SU-DHL-6 (cell line): ENCODE measurements around the gene PTPRJ.
"Not testable (repeated sequence)": the region's sequence is repeated elsewhere in the genome, so short reads cannot be mapped to it uniquely, and the experiment has no call there.

ENCODE experiments used
- H2AFZ ChIP-seq: fragments of 200-600 bp; sonication (generic); 2 replicates; pipeline ENCODE4 v1.6.1; 2014; ENCODE audit warnings: low read depth, mild to moderate bottlenecking, moderate library complexity, mixed read lengths, antibody characterized with exemption, low read length; ENCODE audit not compliant: severe bottlenecking
- H3F3A ChIP-seq: fragments of 200-600 bp; shearing (Covaris generic); 2 replicates; pipeline ENCODE4 v1.6.0; 2016; ENCODE audit warnings: antibody characterized with exemption, mild to moderate bottlenecking; ENCODE audit not compliant: insufficient read depth
- H3K27ac ChIP-seq: fragments of 200-600 bp; sonication (generic); 2 replicates; pipeline ENCODE4 v1.5.1; 2016; ENCODE audit warnings: low read depth, mild to moderate bottlenecking, low read length, moderate library complexity, mixed read lengths
- H3K27me3 ChIP-seq: fragments of 200-600 bp; sonication (generic), shearing (Covaris generic); 2 replicates; pipeline ENCODE4 v1.6.0; 2014; ENCODE audit warnings: mild to moderate bottlenecking, low read length
- H3K36me3 ChIP-seq: fragments of 200-600 bp; sonication (generic); 2 replicates; pipeline ENCODE4 v1.6.1; 2014; ENCODE audit warnings: mild to moderate bottlenecking, low read length, mixed read lengths
- H3K4me2 ChIP-seq: fragments of 300-600, 200-600 bp; shearing (Covaris generic), sonication (generic); 2 replicates; pipeline ENCODE4 v1.6.0; 2014; ENCODE audit warnings: low read length, low read depth, mild to moderate bottlenecking; ENCODE audit not compliant: poor library complexity, severe bottlenecking
- H3K4me3 ChIP-seq: fragments of 200-600 bp; sonication (generic); 2 replicates; pipeline ENCODE4 v1.5.1; 2014; ENCODE audit warnings: antibody characterized with exemption, low read length, mild to moderate bottlenecking, mixed read lengths; ENCODE audit not compliant: insufficient read depth, poor library complexity, severe bottlenecking
- H3K79me2 ChIP-seq: fragments of 200-600 bp; sonication (generic); 2 replicates; pipeline ENCODE4 v1.6.1; 2014; ENCODE audit warnings: mild to moderate bottlenecking, low read length, moderate library complexity; ENCODE audit not compliant: insufficient read depth
- H3K9ac ChIP-seq: fragments of 200-600 bp; sonication (generic); 2 replicates; pipeline ENCODE4 v1.7.0; 2014; ENCODE audit warnings: mild to moderate bottlenecking, low read length
- H3K9me2 ChIP-seq: fragments of 200-600 bp; sonication (generic); replicated peaks from 2 replicates; pipeline ENCODE4 v1.6.1; 2014; ENCODE audit warnings: low read length; ENCODE audit not compliant: insufficient read depth
- H3K9me3 ChIP-seq: fragments of 200-600 bp; sonication (generic); 2 replicates; pipeline ENCODE4 v1.6.1; 2014; ENCODE audit warnings: low read length, mixed read lengths; ENCODE audit not compliant: insufficient read depth
- H4K20me1 ChIP-seq: fragments of 200-600 bp; sonication (generic); 2 replicates; pipeline ENCODE4 v1.6.1; 2014; ENCODE audit warnings: low read depth, mild to moderate bottlenecking, antibody characterized with exemption, low read length, moderate library complexity, mixed read lengths
- CTCF ChIP-seq: fragments of 200-600 bp; sonication (generic); IDR thresholded peaks from one replicate; pipeline ENCODE4 v1.5.1; 2017; ENCODE audit warnings: antibody characterized with exemption, mild to moderate bottlenecking, low read length, moderate library complexity; ENCODE audit not compliant: insufficient read depth, poor library complexity, severe bottlenecking
- EZH2phosphoT487 ChIP-seq: fragments of 200-600 bp; sonication (generic), shearing (Covaris generic); conservative IDR thresholded peaks from 2 replicates; pipeline ENCODE4 v1.6.1; 2018; ENCODE audit warnings: mild to moderate bottlenecking, antibody characterized with exemption, low read length, moderate library complexity, mixed read lengths

PTPRJ gene

GRCh38 chr11:48018528-48019216 lies 38.3 kb downstream of the PTPRJ start:
- no peaks in the 10 kb centered on the region for H3K79me2 ChIP-seq
- no peaks in the 10 kb centered on the region for H3K9me2 ChIP-seq
- no peak overlapping the region for H3K27ac ChIP-seq
- H3K27me3 ChIP-seq: no peaks in the 10 kb centered on the region
- no peaks in the 10 kb centered on the region for H4K20me1 ChIP-seq
- no peaks in the 10 kb centered on the region for H3K36me3 ChIP-seq
- TF ChIP-seq CTCF (no peak), EZH2phosphoT487 (no peak)
- no peaks in the 10 kb centered on the region for H3K9me3 ChIP-seq
- no peak overlapping the region for H2AFZ ChIP-seq
- no peaks in the 10 kb centered on the region for H3F3A ChIP-seq
- no peak overlapping the region for H3K9ac ChIP-seq
- H3K4me3 ChIP-seq: no peak overlapping the region
- no peak overlapping the region for H3K4me2 ChIP-seq

- H3K36me3 ChIP-seq: no peaks in the 10 kb centered on the region
- no peaks in the 10 kb centered on the region for H3K9me2 ChIP-seq
- no peak overlapping the region for H3K27ac ChIP-seq
- no peak overlapping the region for H3K4me2 ChIP-seq
- H3K4me3 ChIP-seq: no peak overlapping the region
- no peak for TF ChIP-seq EZH2phosphoT487
- no peak for TF ChIP-seq CTCF
- H3F3A ChIP-seq: no peaks in the 10 kb centered on the region
- H3K79me2 ChIP-seq: no peaks in the 10 kb centered on the region
- H2AFZ ChIP-seq: no peak overlapping the region
- H4K20me1 ChIP-seq: no peaks in the 10 kb centered on the region
- H3K27me3 ChIP-seq: no peaks in the 10 kb centered on the region
- H3K9me3 ChIP-seq: no peaks in the 10 kb centered on the region
- H3K9ac ChIP-seq: no peak overlapping the region
These were observed 38.8 kb downstream of the PTPRJ start for GRCh38 chr11:48019217-48019584.

- Histone ChIP-seq H3K27me3 (no peaks in the 10 kb centered on the region), H3K9ac (no peak overlapping the region), H3K4me2 (no peak overlapping the region), H2AFZ (no peak overlapping the region), H3K36me3 (no peaks in the 10 kb centered on the region), H3K27ac (no peak overlapping the region), H3F3A (no peaks in the 10 kb centered on the region), H4K20me1 (no peaks in the 10 kb centered on the region), H3K9me2 (no peaks in the 10 kb centered on the region), H3K9me3 (no peaks in the 10 kb centered on the region), H3K4me3 (no peak overlapping the region), H3K79me2 (no peaks in the 10 kb centered on the region)
- no peak for TF ChIP-seq EZH2phosphoT487
These were observed 39.2 kb downstream of the PTPRJ start for GRCh38 chr11:48019595-48019994.

GRCh38 chr11:48020092-48020755 lies 39.9 kb downstream of the PTPRJ start:
- Histone ChIP-seq H3K9me2 (no peaks in the 10 kb centered on the region), H3K36me3 (no peaks in the 10 kb centered on the region), H3K27me3 (no peaks in the 10 kb centered on the region), H3F3A (no peaks in the 10 kb centered on the region), H3K79me2 (no peaks in the 10 kb centered on the region), H2AFZ (no peak overlapping the region), H3K9me3 (no peaks in the 10 kb centered on the region), H3K4me2 (no peak overlapping the region), H3K9ac (no peak overlapping the region), H3K27ac (no peak overlapping the region), H4K20me1 (no peaks in the 10 kb centered on the region), H3K4me3 (no peak overlapping the region)
- TF ChIP-seq CTCF: no peak

DNA sequence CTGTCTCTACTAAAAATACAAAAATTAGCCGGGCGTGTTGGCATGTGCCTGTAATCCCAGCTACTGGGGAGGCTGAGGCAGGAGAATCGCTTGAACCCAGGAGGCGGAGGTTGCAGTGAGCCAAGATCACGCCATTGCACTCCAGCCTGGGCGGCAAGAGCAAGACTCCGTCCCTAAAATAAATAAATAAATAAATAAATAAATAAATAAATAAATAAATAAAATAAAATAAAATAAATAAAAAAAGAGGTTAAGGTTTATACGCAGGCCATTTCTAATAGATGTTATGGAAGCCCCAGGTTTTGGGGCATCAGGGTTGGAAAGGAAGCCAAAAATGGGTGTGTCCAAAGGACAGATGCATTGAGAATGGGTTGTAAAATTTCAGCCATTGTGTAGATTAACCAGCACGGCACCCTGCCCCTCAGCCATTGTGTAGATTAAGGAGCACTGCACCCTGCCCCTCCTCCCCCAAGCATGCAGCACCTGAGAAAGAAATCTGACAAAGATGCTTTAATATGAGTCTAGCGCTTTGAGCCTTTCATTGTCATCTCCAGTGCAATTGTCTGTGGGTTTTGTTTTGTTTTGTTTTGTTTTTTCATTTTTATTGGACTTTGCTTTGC lies 41.0 kb downstream of the PTPRJ start:
- H3K9me3 ChIP-seq, H3K36me3 ChIP-seq, H4K20me1 ChIP-seq, H3K4me2 ChIP-seq, H3K27me3 ChIP-seq, H3K9ac ChIP-seq, H3K27ac ChIP-seq, H3K79me2 ChIP-seq, H3K4me3 ChIP-seq, H2AFZ ChIP-seq, H3K9me2 ChIP-seq, H3F3A ChIP-seq: not testable (repeated sequence)
